Panc1 (cell line): ENCODE data around the gene CDK14. TPM values are rescaled to one million over a fixed set of nuclear protein-coding genes. Genes with fewer than 3 reads are reported as not detected.

ENCODE experiments used
- ATAC-seq: fragments of 200-7000 bp; cut with Tn5 transposase; 2 replicates; pipeline ENCODE4 v1.9.1; 2020; ENCODE audit warnings: mild to moderate bottlenecking, moderate library complexity
- BruUV-seq: library from RNA; stranded (reverse); fragments of 400-500 nt; replicated peaks from 2 replicates; lab custom pipeline; 2021; lab: Mats Ljungman, UMichigan
- CTCF ChIA-PET: fragments of 300-600 bp; sonication (Branson Sonifier 250); formaldehyde crosslinking; loops from one replicate; lab custom pipeline; 2022; ENCODE audit warnings: antibody characterized with exemption; lab: Charles Lee
- POLR2A ChIA-PET: fragments of 300-600 bp; sonication (Branson Sonifier 250); formaldehyde crosslinking; loops from one replicate; lab custom pipeline; 2022; ENCODE audit warnings: antibody characterized with exemption; lab: Charles Lee
- DNase-seq: peaks from one replicate; pipeline ENCODE4 v3.0.0-alpha.2; 2010; ENCODE audit warnings: low read depth, low spot score
- H3K27ac ChIP-seq: 2 replicates; pipeline ENCODE4 v1.5.1; 2011; ENCODE audit warnings: mild to moderate bottlenecking, low read length, inconsistent platforms
- H3K27me3 ChIP-seq: fragments of 200-500 bp; sonication (Bioruptor generic); 2 replicates; pipeline ENCODE4 v1.6.0; 2014; ENCODE audit warnings: low read length, inconsistent platforms; ENCODE audit not compliant: control insufficient read depth, insufficient read depth
- H3K36me3 ChIP-seq: fragments of 200-500 bp; sonication (Bioruptor generic); 2 replicates; pipeline ENCODE4 v1.5.1; 2014; ENCODE audit warnings: inconsistent platforms, mild to moderate bottlenecking, low read length, moderate library complexity; ENCODE audit not compliant: control insufficient read depth, insufficient read depth
- H3K4me1 ChIP-seq: 2 replicates; pipeline ENCODE4 v1.5.1; 2011; ENCODE audit warnings: inconsistent platforms, mild to moderate bottlenecking, low read length, moderate library complexity; ENCODE audit not compliant: control insufficient read depth, insufficient read depth
- H3K4me3 ChIP-seq, 2 experiments: 2 replicates each; pipeline ENCODE4 v1.5.1; 2011 to 2012; ENCODE audit warnings: low read depth in 2 of 2, low read length in 2 of 2, mild to moderate bottlenecking in 2 of 2, inconsistent platforms in 1 of 2, moderate library complexity in 1 of 2
- H3K9me3 ChIP-seq: fragments of 200-500 bp; sonication (Bioruptor generic); 2 replicates; pipeline ENCODE4 v1.5.1; 2014; ENCODE audit warnings: low read depth, mild to moderate bottlenecking, inconsistent platforms, low read length, moderate library complexity; ENCODE audit not compliant: control insufficient read depth, insufficient read depth
- CTCF ChIP-seq: fragments of 450-650 bp; IDR thresholded peaks from 2 replicates; pipeline ENCODE4 v1.5.1; 2017; ENCODE audit warnings: mild to moderate bottlenecking
- POLR2AphosphoS5 ChIP-seq: IDR thresholded peaks from 2 replicates; pipeline ENCODE4 v1.6.1; 2012; ENCODE audit warnings: mild to moderate bottlenecking, low read depth, low read length, moderate library complexity
- REST ChIP-seq, 2 experiments: IDR thresholded peaks; 2 replicates each; pipeline ENCODE4 v1.6.1; 2011 to 2012; ENCODE audit warnings: low read depth in 2 of 2, control low read depth in 1 of 2, low read length in 1 of 2, mild to moderate bottlenecking in 1 of 2, moderate library complexity in 1 of 2; ENCODE audit not compliant: insufficient read depth in 1 of 2
- SIN3A ChIP-seq: IDR thresholded peaks from 2 replicates; pipeline ENCODE4 v1.6.1; 2012; ENCODE audit warnings: low read depth, mild to moderate bottlenecking, low read length, moderate library complexity, borderline replicate concordance; ENCODE audit not compliant: insufficient read depth
- TCF7L2 ChIP-seq: IDR thresholded peaks from 2 replicates; pipeline ENCODE4 v1.6.1; 2011; ENCODE audit warnings: mild to moderate bottlenecking, low read depth, low read length, inconsistent platforms
- in situ Hi-C: cut with HindIII; loops from 2 replicates; pipeline ENCODE4 v1.10.0; 2016; ENCODE audit warnings: low sequenced_read_pairs, low pct_unique_long_range_greater_than_20kb
- intact Hi-C: fragments of 100-400 bp; cut with micrococcal nuclease; formaldehyde crosslinking; loops from one replicate; pipeline ENCODE4 v1.10.0; 2022; ENCODE audit not compliant: unreplicated experiment
- total RNA-seq: library from RNA; stranded (reverse); gene quantifications from one replicate; pipeline ENCODE4 v1.2.1, GENCODE V29; 2021; ENCODE audit not compliant: unreplicated experiment

CDK14 gene
- total RNA-seq, 1 experiment from 2014 or later, result 3.0 TPM

GRCh38 chr7:90931986-90932916 lies 336.1 kb downstream of the CDK14 start:
- no peaks in the 10 kb centered on the region for H3K27me3 ChIP-seq
- intact Hi-C loops, result no loop called here
- ChIA-PET CTCF (no interaction called here), POLR2A (interaction anchor here (0.7 kb wide), 1 partner anchor 34 kb away, joined by 3 read pairs; no protein-coding TSS in a partner anchor)
- H3K36me3 ChIP-seq, result no peaks in the 10 kb centered on the region
- no peak for DNase-seq
- no peaks in the 10 kb centered on the region for H3K9me3 ChIP-seq
- TF ChIP-seq REST (IDR thresholded peaks at IDR 0.05; ENCODE audit: insufficient read depth in 1 of 2, low read depth in 2 of 2, low read length in 1 of 2) (no peak), TCF7L2 (no peak), SIN3A (no peak), CTCF (no peak), POLR2AphosphoS5 (no peak)
- no peak overlapping the region for H3K27ac ChIP-seq
- no peaks in the 10 kb centered on the region for H3K4me1 ChIP-seq
- no TSS peak for BruUV-seq
- in situ Hi-C loops, result no loop called here
- ATAC-seq, result no peak
- no peak overlapping the region for H3K4me3 ChIP-seq

- Histone ChIP-seq H3K4me1 (no peaks in the 10 kb centered on the region), H3K36me3 (no peaks in the 10 kb centered on the region), H3K27me3 (no peaks in the 10 kb centered on the region), H3K27ac (no peak overlapping the region), H3K4me3 (no peak overlapping the region), H3K9me3 (no peaks in the 10 kb centered on the region)
- DNase-seq, result no peak
- no TSS peak for BruUV-seq
- intact Hi-C loops, result no loop called here
- in situ Hi-C loops, result no loop called here
- ChIA-PET POLR2A (no interaction called here), CTCF (no interaction called here)
- no peak for TF ChIP-seq REST (IDR thresholded peaks at IDR 0.05; ENCODE audit: insufficient read depth in 1 of 2, low read depth in 2 of 2, low read length in 1 of 2)
- TF ChIP-seq TCF7L2, result no peak
- no peak for TF ChIP-seq POLR2AphosphoS5
- TF ChIP-seq SIN3A, result no peak
- TF ChIP-seq CTCF, result no peak
- no peak for ATAC-seq
These were observed 336.9 kb downstream of the CDK14 start for GRCh38 chr7:90933041-90933440.
